GM18499 (cell line): ENCODE measurements around the gene HSPA1L.

ENCODE experiments used
- ATAC-seq: cut with Tn5 transposase; IDR thresholded peaks from one replicate; pipeline ENCODE4 v1.9.1; 2021; ENCODE audit warnings: moderate number of reproducible peaks; ENCODE audit not compliant: insufficient read depth, unreplicated experiment

HSPA1L gene

GRCh38 chr6:31785475-31785874 is 29.6 kb downstream of the HSPA1L start:
- ATAC-seq, result no peak

GRCh38 chr6:31784098-31784925 is 30.8 kb downstream of the HSPA1L start:
- no peak for ATAC-seq

DNA sequence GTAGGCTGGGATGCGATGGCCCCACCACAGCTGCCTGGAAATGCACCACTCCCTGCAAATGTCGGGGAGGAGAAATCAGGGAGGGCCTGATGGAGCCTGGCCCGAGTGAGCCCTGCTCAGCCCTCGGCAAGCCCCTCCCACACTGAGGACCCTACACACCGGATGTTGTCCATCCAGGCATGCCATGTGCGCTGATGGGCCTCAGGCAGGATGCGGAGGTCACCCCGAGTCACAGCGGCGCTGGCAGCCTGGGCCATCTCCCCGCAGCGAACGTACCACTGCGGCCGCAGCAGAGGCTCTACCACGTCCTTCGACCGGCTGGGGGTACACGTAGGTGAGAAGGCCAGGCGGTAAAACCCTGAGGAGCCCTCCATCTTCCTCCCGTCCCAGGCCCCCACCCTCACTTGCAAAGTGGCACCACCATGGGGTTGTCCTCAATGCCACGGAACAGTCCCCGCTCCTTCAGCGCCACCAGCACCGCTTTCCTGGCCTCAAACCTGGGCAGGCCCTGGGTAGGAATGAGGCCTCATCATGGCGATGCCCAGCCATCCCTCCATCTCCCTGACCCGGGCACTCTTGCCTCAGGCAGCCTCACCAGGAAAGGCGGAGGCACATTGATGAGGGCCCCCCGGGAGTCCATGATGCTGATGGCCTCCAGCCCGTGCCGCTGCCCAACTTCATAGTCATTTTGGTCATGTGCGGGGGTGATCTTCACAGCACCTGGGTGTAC is 32.8 kb downstream of the HSPA1L start:
- ATAC-seq, result no peak

DNA sequence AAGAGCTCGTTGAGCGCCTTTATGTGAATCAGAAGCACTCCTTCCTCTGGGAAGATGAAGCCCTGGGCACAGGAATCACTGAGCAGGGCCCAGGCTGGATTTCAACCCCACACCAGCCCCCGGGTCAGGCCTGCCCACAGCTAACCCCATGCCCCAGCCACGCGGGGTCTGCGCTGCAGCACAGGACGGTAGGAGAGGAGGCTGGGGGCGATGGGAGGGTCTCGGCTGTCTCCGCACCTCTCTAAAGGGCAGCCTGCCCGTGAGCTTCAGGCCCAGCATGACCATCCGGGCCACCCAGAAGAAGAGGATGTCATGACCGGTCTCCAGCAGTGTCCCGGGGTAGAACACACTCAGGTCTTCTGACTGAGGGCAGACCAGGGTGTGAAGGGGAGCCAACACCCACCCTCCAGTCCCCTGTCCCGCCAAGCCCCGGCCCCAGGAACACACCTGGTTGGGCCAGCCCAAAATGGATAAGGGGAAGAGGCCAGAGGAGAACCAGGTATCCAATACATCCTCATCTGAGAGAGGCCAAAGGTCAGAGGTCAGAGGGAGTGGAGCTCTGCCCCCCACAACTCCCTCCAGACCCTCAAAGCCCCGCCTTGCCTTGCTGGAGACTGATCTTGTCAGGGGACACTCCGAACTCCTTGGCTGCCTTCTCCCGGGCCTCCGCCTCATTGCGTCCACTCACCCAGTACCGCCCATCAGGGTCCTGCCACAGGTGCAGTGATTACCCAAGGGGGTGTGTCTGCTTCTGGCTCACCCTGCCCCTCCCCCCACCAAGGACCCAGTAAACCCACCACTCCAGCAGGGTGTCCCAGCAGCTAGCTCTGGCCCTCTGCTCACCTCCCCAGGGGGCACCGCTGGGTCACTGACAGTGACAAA is 33.6 kb downstream of the HSPA1L start:
- no peak for ATAC-seq

GRCh38 chr6:31780507-31781243 is 34.4 kb downstream of the HSPA1L start:
- no peak for ATAC-seq

- ATAC-seq, result no peak
Measured at GRCh38 chr6:31779908-31780307, 35.2 kb downstream of the HSPA1L start.

DNA sequence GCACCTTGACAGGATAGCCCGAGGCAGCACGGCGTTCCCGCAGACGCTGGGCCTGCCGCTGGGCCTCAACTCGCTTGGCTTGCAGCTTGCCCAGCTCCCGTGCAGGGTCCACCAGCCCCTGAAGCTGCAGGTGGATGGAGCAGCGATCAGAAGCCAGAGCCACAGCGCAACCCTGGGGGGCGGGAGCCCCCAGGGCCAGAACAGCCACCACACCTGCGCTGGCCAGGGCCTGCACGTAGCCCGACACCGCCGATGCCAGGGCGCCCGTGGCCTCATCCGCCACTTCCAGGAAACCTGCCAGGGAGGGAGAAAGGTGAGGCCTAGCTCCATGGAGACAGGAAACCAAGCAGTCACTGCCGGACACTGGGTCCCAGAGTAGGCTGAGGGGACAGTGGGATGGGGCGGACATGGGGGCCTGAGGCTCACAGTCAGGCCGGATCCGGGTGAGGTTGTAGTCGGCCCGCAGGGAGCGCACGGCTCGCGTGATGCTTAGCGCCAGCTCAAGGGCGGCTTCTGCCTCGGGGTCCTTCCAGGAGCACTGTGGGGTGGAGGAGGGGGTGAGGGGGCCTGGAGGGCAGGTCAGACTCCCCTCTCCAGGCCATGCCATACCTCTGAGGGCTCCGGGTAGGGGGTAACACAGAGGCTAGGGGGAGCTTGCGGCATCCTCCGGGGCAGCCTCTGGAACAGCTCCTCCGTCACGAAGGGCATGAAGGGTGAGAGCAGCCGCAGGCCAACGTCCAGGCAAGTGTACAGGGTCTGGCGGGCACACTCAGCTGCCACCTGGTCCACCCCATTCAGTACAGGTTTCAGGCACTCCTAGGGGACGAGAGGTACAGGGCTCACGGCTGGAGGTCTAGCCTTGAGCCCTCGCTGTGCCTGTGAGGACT is 35.8 kb downstream of the HSPA1L start:
- no peak for ATAC-seq

DNA sequence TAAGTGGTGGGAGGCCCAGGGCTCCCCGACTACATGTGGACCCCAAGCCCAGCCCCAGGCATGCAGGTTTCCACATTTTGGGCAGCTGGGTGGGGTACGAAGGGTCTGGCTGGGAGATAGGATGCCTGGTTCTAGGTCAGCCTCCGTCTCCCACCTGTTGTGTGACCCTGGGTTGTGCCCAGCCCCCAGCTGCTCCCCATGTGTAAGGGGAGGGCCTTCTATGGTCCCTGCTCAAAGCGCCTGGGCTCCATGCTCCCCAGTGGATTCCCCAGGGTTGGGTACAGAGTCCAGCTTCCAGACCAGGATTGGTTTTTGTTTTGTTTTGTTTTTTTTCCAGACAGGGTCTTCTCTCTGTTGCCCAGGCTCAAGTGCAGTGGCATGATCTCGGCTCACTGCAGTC is 36.9 kb downstream of the HSPA1L start:
- ATAC-seq, result no peak

- ATAC-seq, result no peak
Measured at GRCh38 chr6:31777667-31778050, 37.4 kb downstream of the HSPA1L start.

DNA sequence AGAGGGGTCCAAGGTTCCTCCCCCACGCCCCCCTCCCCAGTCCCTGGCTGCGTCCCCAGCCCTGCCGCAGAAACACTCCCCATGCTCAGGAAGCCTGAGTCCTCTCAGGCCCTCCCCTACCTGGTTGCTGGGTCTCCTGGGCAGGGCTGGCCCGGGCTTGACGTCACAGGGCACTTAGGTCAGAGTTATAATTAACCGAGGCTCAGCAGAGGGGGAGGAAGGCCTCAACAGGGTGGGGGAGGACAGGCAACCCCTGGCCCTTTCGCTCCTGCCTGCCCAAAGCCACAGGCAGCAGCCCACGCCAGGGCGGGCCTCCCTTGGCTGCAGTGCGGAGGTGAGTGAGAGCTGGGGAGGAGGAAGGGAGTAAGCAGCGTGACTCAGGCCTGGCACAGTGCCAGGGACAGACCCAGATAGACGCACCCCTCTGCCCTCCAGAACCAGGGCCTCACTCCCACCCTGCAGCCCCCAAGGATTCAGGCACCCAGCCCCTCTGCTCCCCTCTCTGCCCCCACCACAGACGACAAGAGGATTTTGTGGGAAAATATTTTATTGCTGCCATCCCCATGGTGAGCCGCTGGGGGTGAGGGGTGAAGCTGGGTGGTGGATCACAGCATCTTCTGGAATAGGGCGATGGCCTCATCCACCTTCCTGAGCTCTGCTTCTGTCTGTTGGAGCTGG is 38.0 kb downstream of the HSPA1L start, which contains the start of gene VWA7:
Gene VWA7, minus strand, starts transcription at position 340 of the 678 bp plus-strand sequence. CDS start 549 bp downstream, outside the sequence.
- ATAC-seq, result no peak

GRCh38 chr6:31776485-31776988 is 38.5 kb downstream of the HSPA1L start:
- no peak for ATAC-seq

- ATAC-seq, result no peak
Measured at GRCh38 chr6:31775633-31776484, 39.2 kb downstream of the HSPA1L start.

DNA sequence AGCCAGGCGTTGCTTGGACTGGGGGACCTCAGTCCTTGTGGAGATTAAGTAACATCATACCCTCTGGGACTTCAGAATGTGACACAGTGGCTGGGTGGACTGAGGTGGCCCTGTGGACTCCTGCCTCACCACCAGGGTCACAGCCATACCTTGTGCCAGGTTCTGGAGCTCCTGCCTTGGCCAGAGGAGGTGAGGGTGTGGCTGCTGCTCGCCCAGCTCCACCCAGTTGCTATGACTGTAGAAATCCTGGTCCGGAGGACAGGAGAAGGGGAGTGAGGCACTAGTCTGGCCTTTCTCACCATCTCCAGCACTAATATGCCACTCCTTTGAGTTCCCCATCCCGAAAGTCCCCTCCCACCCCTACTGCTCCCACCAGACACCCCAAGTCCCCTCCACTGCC is 39.9 kb downstream of the HSPA1L start:
- ATAC-seq, result no peak

DNA sequence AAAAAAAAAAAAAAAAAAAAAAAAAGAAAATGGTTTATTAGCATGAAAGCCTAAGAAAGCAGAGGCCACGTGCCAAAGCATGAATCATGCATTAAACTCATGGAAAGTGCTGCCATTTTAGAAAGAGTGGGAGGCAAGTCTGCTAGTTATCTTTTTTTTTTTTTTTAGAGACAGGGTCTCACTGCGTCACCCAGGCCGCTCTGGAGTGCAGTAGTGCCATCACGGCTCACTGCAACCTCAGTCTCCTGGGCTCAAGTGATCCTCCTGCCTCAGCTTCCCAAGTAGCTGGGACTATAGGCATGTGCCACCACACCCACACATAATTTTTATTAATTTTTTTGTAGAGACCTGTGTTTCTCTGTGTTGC is 43.1 kb downstream of the HSPA1L start:
- no peak for ATAC-seq

DNA sequence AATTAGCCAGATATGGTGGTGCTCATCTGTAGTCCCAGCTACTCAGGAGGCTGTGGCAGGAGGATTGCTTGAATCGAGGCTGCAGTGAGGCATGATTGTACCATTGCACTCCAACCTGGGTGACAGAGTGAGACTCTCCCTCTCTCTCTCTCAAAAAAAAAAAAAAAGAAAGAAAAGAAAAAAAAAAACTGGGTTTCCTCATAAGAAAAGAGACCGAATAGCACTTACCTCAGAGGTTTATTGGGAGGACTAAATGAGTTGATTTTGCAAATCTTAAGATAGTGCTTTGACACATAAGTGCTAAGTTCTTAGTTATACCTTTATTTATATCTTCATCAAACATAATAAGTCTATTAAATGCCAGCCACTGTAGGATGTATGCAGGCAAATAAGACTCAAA is 44.2 kb downstream of the HSPA1L start:
- ATAC-seq, result no peak

GRCh38 chr6:31769684-31770371 is 45.3 kb downstream of the HSPA1L start:
- no peak for ATAC-seq
